Osteoblast (primary cell): Measurements from ENCODE around the gene MTRF1. TPM values are rescaled to one million over a fixed set of nuclear protein-coding genes. Genes with fewer than 3 reads are reported as not detected.
A peak's percentile ranks its signal among the peaks of the same experiment; 100 is the strongest.

Source experiments
- DNase-seq: peaks from one replicate; pipeline ENCODE4 v3.0.0; 2011; ENCODE audit warnings: low spot score, mixed read lengths; ENCODE audit not compliant: insufficient read length; ENCODE audit errors: missing footprints
- H2AFZ ChIP-seq: 2 replicates; pipeline ENCODE4 v1.6.0; 2011; ENCODE audit warnings: mild to moderate bottlenecking, low read length
- H3K27ac ChIP-seq: 2 replicates; pipeline ENCODE4 v1.5.1; 2011; ENCODE audit warnings: mild to moderate bottlenecking, low read depth, low read length, moderate library complexity
- H3K27me3 ChIP-seq: 2 replicates; pipeline ENCODE4 v1.6.0; 2012; ENCODE audit warnings: mild to moderate bottlenecking, control low read depth, inconsistent platforms, low read length, moderate library complexity; ENCODE audit not compliant: insufficient read depth
- H3K36me3 ChIP-seq: 2 replicates; pipeline ENCODE4 v1.5.1; 2011; ENCODE audit warnings: mild to moderate bottlenecking, low read length, control low read depth, moderate library complexity; ENCODE audit not compliant: insufficient read depth
- H3K4me1 ChIP-seq: 2 replicates; pipeline ENCODE4 v1.5.1; 2011; ENCODE audit warnings: mild to moderate bottlenecking, low read length, control low read depth, moderate library complexity; ENCODE audit not compliant: insufficient read depth
- H3K4me2 ChIP-seq: 2 replicates; pipeline ENCODE4 v1.6.0; 2011; ENCODE audit warnings: mild to moderate bottlenecking, low read length; ENCODE audit not compliant: insufficient read depth
- H3K4me3 ChIP-seq: fragments of 200-600 bp; sonication (generic); 3 replicates; pipeline ENCODE4 v1.5.1; 2012; ENCODE audit warnings: mild to moderate bottlenecking, low read length, inconsistent platforms; ENCODE audit not compliant: insufficient read depth
- H3K79me2 ChIP-seq: 2 replicates; pipeline ENCODE4 v1.6.0; 2012; ENCODE audit warnings: mild to moderate bottlenecking, low read length, control low read depth, inconsistent platforms; ENCODE audit not compliant: insufficient read depth
- H3K9me3 ChIP-seq: 2 replicates; pipeline ENCODE4 v1.5.1; 2011; ENCODE audit warnings: low read depth, low read length, control low read depth
- H4K20me1 ChIP-seq: 2 replicates; pipeline ENCODE4 v1.6.0; 2012; ENCODE audit warnings: mild to moderate bottlenecking, low read length, control low read depth; ENCODE audit not compliant: insufficient read depth
- CTCF ChIP-seq: IDR thresholded peaks from 2 replicates; pipeline ENCODE4 v1.5.1; 2011; ENCODE audit warnings: mild to moderate bottlenecking, low read depth, low read length, moderate library complexity; ENCODE audit errors: extremely low read depth
- total RNA-seq: library from RNA; depleted of rRNA; stranded (reverse); fragments of >200 nt; gene quantifications from 2 replicates; pipeline ENCODE4 v1.2.3, GENCODE V29; 2012

The MTRF1 gene
- total RNA-seq, 1 donor: 6.9 TPM

GRCh38 chr13:41306271-41307145 is 43.1 kb upstream of the MTRF1 start:
- no peak overlapping the region for H3K4me3 ChIP-seq
- TF ChIP-seq CTCF: no peak
- no peak overlapping the region for H3K27ac ChIP-seq
- H4K20me1 ChIP-seq: no peaks in the 10 kb centered on the region
- H3K79me2 ChIP-seq: no peaks in the 10 kb centered on the region
- peaks cover 4% of the 10 kb centered on the region for H3K4me1 ChIP-seq
- no peaks in the 10 kb centered on the region for H3K27me3 ChIP-seq
- DNase-seq: peak; percentile 72
- H2AFZ ChIP-seq: peak overlapping the region; percentile 21
- H3K9me3 ChIP-seq: no peaks in the 10 kb centered on the region
- no peak overlapping the region for H3K4me2 ChIP-seq
- no peaks in the 10 kb centered on the region for H3K36me3 ChIP-seq

GRCh38 chr13:41304551-41304950 is 41.2 kb upstream of the MTRF1 start:
- H3K36me3 ChIP-seq: no peaks in the 10 kb centered on the region
- H3K27ac ChIP-seq: no peak overlapping the region
- no peaks in the 10 kb centered on the region for H3K27me3 ChIP-seq
- no peaks in the 10 kb centered on the region for H3K79me2 ChIP-seq
- no peak for DNase-seq
- no peaks in the 10 kb centered on the region for H3K9me3 ChIP-seq
- H3K4me3 ChIP-seq: no peak overlapping the region
- no peaks in the 10 kb centered on the region for H4K20me1 ChIP-seq
- no peak for TF ChIP-seq CTCF
- no peaks in the 10 kb centered on the region for H3K4me1 ChIP-seq
- no peak overlapping the region for H3K4me2 ChIP-seq
- no peak overlapping the region for H2AFZ ChIP-seq

- no peak for TF ChIP-seq CTCF
- no peaks in the 10 kb centered on the region for H3K9me3 ChIP-seq
- H3K4me3 ChIP-seq: no peak overlapping the region
- H2AFZ ChIP-seq: no peak overlapping the region
- no peaks in the 10 kb centered on the region for H3K79me2 ChIP-seq
- no peaks in the 10 kb centered on the region for H3K4me1 ChIP-seq
- H3K4me2 ChIP-seq: no peak overlapping the region
- H3K27me3 ChIP-seq: no peaks in the 10 kb centered on the region
- no peak overlapping the region for H3K27ac ChIP-seq
- no peaks in the 10 kb centered on the region for H3K36me3 ChIP-seq
- no peaks in the 10 kb centered on the region for H4K20me1 ChIP-seq
- no peak for DNase-seq
Observed at GRCh38 chr13:41302743-41303142, 39.4 kb upstream of the MTRF1 start.

- no peaks in the 10 kb centered on the region for H3K4me1 ChIP-seq
- no peaks in the 10 kb centered on the region for H3K9me3 ChIP-seq
- no peaks in the 10 kb centered on the region for H3K79me2 ChIP-seq
- peak overlapping the region; percentile 17 for H3K4me3 ChIP-seq
- H3K27me3 ChIP-seq: no peaks in the 10 kb centered on the region
- no peak overlapping the region for H3K27ac ChIP-seq
- no peaks in the 10 kb centered on the region for H4K20me1 ChIP-seq
- H2AFZ ChIP-seq: peak overlapping the region; percentile 73
- TF ChIP-seq CTCF: no peak
- DNase-seq: peak; percentile 1
- H3K4me2 ChIP-seq: no peak overlapping the region
- no peaks in the 10 kb centered on the region for H3K36me3 ChIP-seq
Observed at GRCh38 chr13:41299316-41300094, 36.1 kb upstream of the MTRF1 start.
